Activated CD8-positive, alpha-beta memory T cell treated with anti-CD3 and anti-CD28 coated beads, Interleukin-2, amount 50 U/mL, for 48 hours (primary cell): ENCODE data around the gene SPEM1.
A peak's percentile ranks its signal among the peaks of the same experiment; 100 is the strongest.
"Not testable (repeated sequence)": the region's sequence is repeated elsewhere in the genome, so short reads cannot be mapped to it uniquely, and the experiment has no call there.

Experiments used
- DNase-seq: peaks from one replicate; pipeline ENCODE4 v3.0.0-alpha.2; 2020

Gene SPEM1

GRCh38 chr17:7443499-7444485 is 23.7 kb downstream of the SPEM1 start:
- no peak for DNase-seq

- peak; percentile 61 for DNase-seq
These were observed 24.8 kb downstream of the SPEM1 start, which contains the start of gene CHRNB1 for GRCh38 chr17:7444682-7445618. Gene CHRNB1, plus strand, starts transcription at chr17:7445061. Its CDS starts 67 bp downstream, at chr17:7445128.

GRCh38 chr17:7445619-7445968 is 25.5 kb downstream of the SPEM1 start:
- peak; percentile 63 for DNase-seq

- DNase-seq: no peak
These were observed 28.3 kb downstream of the SPEM1 start for GRCh38 chr17:7448461-7448860.

GRCh38 chr17:7459961-7460545 is 39.9 kb downstream of the SPEM1 start:
- DNase-seq: no peak

- DNase-seq: no peak
These were observed 40.9 kb downstream of the SPEM1 start for GRCh38 chr17:7460850-7461660.

- no peak for DNase-seq
These were observed 42.6 kb downstream of the SPEM1 start for GRCh38 chr17:7462474-7463371.

- no peak for DNase-seq
These were observed 43.3 kb downstream of the SPEM1 start for GRCh38 chr17:7463372-7463846.

- no peak for DNase-seq
These were observed 44.0 kb downstream of the SPEM1 start for GRCh38 chr17:7464081-7464480.

GRCh38 chr17:7465597-7466275 is 45.6 kb downstream of the SPEM1 start:
- DNase-seq: no peak

GRCh38 chr17:7466318-7466638 is 46.2 kb downstream of the SPEM1 start:
- DNase-seq: no peak

- no peak for DNase-seq
These were observed 46.7 kb downstream of the SPEM1 start for GRCh38 chr17:7466639-7467341.

GRCh38 chr17:7467498-7467897 is 47.4 kb downstream of the SPEM1 start:
- DNase-seq: no peak

- no peak for DNase-seq
These were observed 48.2 kb downstream of the SPEM1 start for GRCh38 chr17:7468290-7468689.

GRCh38 chr17:7468804-7469389 is 48.8 kb downstream of the SPEM1 start:
- DNase-seq: no peak

GRCh38 chr17:7469843-7470242 is 49.7 kb downstream of the SPEM1 start:
- DNase-seq: not testable (repeated sequence)

- DNase-seq: not testable (repeated sequence)
These were observed 50.4 kb downstream of the SPEM1 start for GRCh38 chr17:7470457-7470973.
